ENCODE data around the gene TFG. TPM values are rescaled to one million over a fixed set of nuclear protein-coding genes. Genes with fewer than 3 reads are reported as not detected.

Gene TFG
- total RNA-seq, 1 donor from 2014 or later, result 116 TPM

GRCh38 chr3:100702082-100702979 lies 7.0 kb upstream of the TFG start:
- DNase-seq (no peak), ATAC-seq (no peak)
- intact Hi-C loops (cut with micrococcal nuclease), result no loop called here

- intact Hi-C loops (cut with micrococcal nuclease), result no loop called here
Measured at GRCh38 chr3:100702980-100703345, 6.3 kb upstream of the TFG start.

GRCh38 chr3:100703865-100704264 lies 5.4 kb upstream of the TFG start:
- intact Hi-C loops (cut with micrococcal nuclease), result no loop called here
- no peak for DNase-seq
- no peak for ATAC-seq

More at GRCh38 chr3:100702980-100703345, 6.3 kb upstream of the TFG start:
- DNase-seq (no peak), ATAC-seq (no peak)

GRCh38 chr3:100706365-100706764 lies 2.9 kb upstream of the TFG start:
- ATAC-seq (no peak), DNase-seq (no peak)
- intact Hi-C loops (cut with micrococcal nuclease), result no loop called here

GRCh38 chr3:100708644-100708988 lies 678 bp upstream of the TFG start:
- intact Hi-C loops (cut with micrococcal nuclease), result no loop called here
- DNase-seq, result no peak
- no peak for ATAC-seq

GRCh38 chr3:100709842-100710260 lies 557 bp downstream of the TFG start:
- DNase-seq (peak; percentile 44), ATAC-seq (peak; percentile 25)
- intact Hi-C loops (cut with micrococcal nuclease), result no loop called here

- intact Hi-C loops (cut with micrococcal nuclease), result no loop called here
- no peak for ATAC-seq
- no peak for DNase-seq
Measured at GRCh38 chr3:100710261-100710968, 1.1 kb downstream of the TFG start.

- ATAC-seq (no peak), DNase-seq (no peak)
- intact Hi-C loops (cut with micrococcal nuclease), result no loop called here
Measured at GRCh38 chr3:100715176-100715575, 5.9 kb downstream of the TFG start.

- intact Hi-C loops (cut with micrococcal nuclease), result no loop called here
- DNase-seq (no peak), ATAC-seq (no peak)
Measured at GRCh38 chr3:100717063-100717462, 7.8 kb downstream of the TFG start.

GRCh38 chr3:100717637-100718487 lies 8.6 kb downstream of the TFG start:
- no peak for DNase-seq
- intact Hi-C loops (cut with micrococcal nuclease), result no loop called here
- peak; percentile 22 for ATAC-seq

- DNase-seq (no peak), ATAC-seq (no peak)
- intact Hi-C loops (cut with micrococcal nuclease), result no loop called here
Measured at GRCh38 chr3:100719136-100719535, 9.8 kb downstream of the TFG start.

- intact Hi-C loops (cut with micrococcal nuclease), result no loop called here
- DNase-seq (no peak), ATAC-seq (no peak)
Measured at GRCh38 chr3:100720426-100720825, 11.1 kb downstream of the TFG start.

- DNase-seq (no peak), ATAC-seq (peak; percentile 53)
- intact Hi-C loops (cut with micrococcal nuclease), result no loop called here
Measured at GRCh38 chr3:100725935-100726513, 16.7 kb downstream of the TFG start.

GRCh38 chr3:100726706-100727105 lies 17.4 kb downstream of the TFG start:
- no peak for ATAC-seq
- no peak for DNase-seq
- intact Hi-C loops (cut with micrococcal nuclease), result no loop called here

GRCh38 chr3:100730524-100730923 lies 21.2 kb downstream of the TFG start:
- ATAC-seq (no peak), DNase-seq (no peak)
- intact Hi-C loops (cut with micrococcal nuclease), result loop anchor here (10.0 kb wide), 1 partner anchor 464 kb away; no protein-coding TSS in a partner anchor

GRCh38 chr3:100732435-100732834 lies 23.1 kb downstream of the TFG start:
- ATAC-seq (no peak), DNase-seq (no peak)
- intact Hi-C loops (cut with micrococcal nuclease), result loop anchor here (10.0 kb wide), 1 partner anchor 462 kb away; no protein-coding TSS in a partner anchor

GRCh38 chr3:100737334-100737733 lies 28.0 kb downstream of the TFG start:
- ATAC-seq, result peak; percentile 34
- DNase-seq, result no peak
- intact Hi-C loops (cut with micrococcal nuclease), result loop anchor here (10.0 kb wide), 1 partner anchor 457 kb away; no protein-coding TSS in a partner anchor

- intact Hi-C loops (cut with micrococcal nuclease), result no loop called here
- ATAC-seq (no peak), DNase-seq (no peak)
Measured at GRCh38 chr3:100740207-100740606, 30.9 kb downstream of the TFG start.

- no peak for ATAC-seq
- no peak for DNase-seq
- intact Hi-C loops (cut with micrococcal nuclease), result no loop called here
Measured at GRCh38 chr3:100743535-100743934, 34.2 kb downstream of the TFG start.
